Measurements from ENCODE around the gene RCN1. TPM values are rescaled to one million over a fixed set of nuclear protein-coding genes. Genes with fewer than 3 reads are reported as not detected.

Gene RCN1
- total RNA-seq, 1 experiment from 2014 or later = 99.8 TPM

DNA sequence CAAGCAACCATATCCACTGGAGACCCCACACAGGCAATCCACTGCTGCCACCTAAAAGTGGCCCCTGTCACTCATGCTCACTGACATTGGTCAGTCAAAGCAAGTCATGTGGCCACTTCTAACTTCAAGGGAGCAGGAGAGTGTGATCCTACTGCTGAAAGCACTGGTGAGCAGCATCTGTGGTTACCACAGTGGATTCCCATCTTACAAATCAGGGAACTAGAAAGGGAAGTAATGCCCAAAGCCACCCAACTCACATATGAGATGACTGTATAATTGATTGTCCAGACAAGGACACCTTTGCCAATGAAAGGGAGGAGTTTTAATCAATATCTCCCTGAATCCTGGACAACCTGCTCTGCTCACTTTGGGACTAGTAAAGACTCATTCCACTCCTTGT is 17.7 kb downstream of the RCN1 start:
- POLR2A ChIA-PET = no interaction called here
- Histone ChIP-seq H3K9ac (ENCODE audit: low read length) (no peak overlapping the region), H3K4me3 (replicated peaks in 1 of 2; ENCODE audit: low read depth in 1 of 2, low read length in 2 of 2) (no peak overlapping the region), H3K79me2 (ENCODE audit: insufficient read depth, low read length) (no peaks in the 10 kb centered on the region), H3K9me2 (ENCODE audit: insufficient read depth) (no peaks in the 10 kb centered on the region), H3K4me1 (ENCODE audit: control insufficient read depth in 1 of 2, insufficient read depth in 2 of 2, low read length in 2 of 2) (no peaks in the 10 kb centered on the region), H4K20me1 (ENCODE audit: insufficient read depth) (no peaks in the 10 kb centered on the region), H3K9me3 (ENCODE audit: control insufficient read depth in 1 of 2, insufficient read depth in 1 of 2, low read depth in 1 of 2, low read length in 2 of 2) (no peaks in the 10 kb centered on the region), H3K27me3 (ENCODE audit: insufficient read depth, low read length) (no peaks in the 10 kb centered on the region), H3K36me3 (ENCODE audit: control insufficient read depth in 1 of 2, insufficient read depth in 2 of 2, low read length in 2 of 2) (peaks cover 0 to 1% of the 10 kb centered on the region in 2 experiments; a peak in 2 of 4 replicates), H2AFZ (ENCODE audit: low read depth, low read length, poor library complexity, severe bottlenecking) (no peak overlapping the region), H3K4me2 (ENCODE audit: low read length) (no peak overlapping the region), H3K27ac (ENCODE audit: low read depth, low read length) (no peak overlapping the region)
- ATAC-seq = no peak
- TF ChIP-seq TCF7L2 (IDR thresholded peaks at IDR 0.05; ENCODE audit: borderline replicate concordance, extremely low read depth, insufficient read depth, insufficient read length) (no peak), CBX3 (IDR thresholded peaks at IDR 0.05; ENCODE audit: low read depth) (no peak)
- RAD21 ChIA-PET (ENCODE audit: low non-redundant PET in 1 of 2, low total read pairs in 2 of 2, uncharacterized antibody in 2 of 2, unreplicated experiment in 2 of 2) = no interaction called here
- no TSS peak for BruUV-seq (replicated peaks)
- CTCF ChIA-PET = no interaction called here
- no peak for DNase-seq (ENCODE audit: low read depth, low spot score)
- intact Hi-C loops (cut with micrococcal nuclease) = no loop called here

GRCh38 chr11:32109138-32109537 is 18.3 kb downstream of the RCN1 start:
- POLR2A ChIA-PET = no interaction called here
- ATAC-seq = no peak
- no TSS peak for BruUV-seq (replicated peaks)
- Histone ChIP-seq H3K9me3 (ENCODE audit: control insufficient read depth in 1 of 2, insufficient read depth in 1 of 2, low read depth in 1 of 2, low read length in 2 of 2) (no peaks in the 10 kb centered on the region), H3K27ac (ENCODE audit: low read depth, low read length) (no peak overlapping the region), H3K9ac (ENCODE audit: low read length) (no peak overlapping the region), H3K36me3 (ENCODE audit: control insufficient read depth in 1 of 2, insufficient read depth in 2 of 2, low read length in 2 of 2) (no peaks in the 10 kb centered on the region), H3K9me2 (ENCODE audit: insufficient read depth) (no peaks in the 10 kb centered on the region), H2AFZ (ENCODE audit: low read depth, low read length, poor library complexity, severe bottlenecking) (no peak overlapping the region), H3K27me3 (ENCODE audit: insufficient read depth, low read length) (no peaks in the 10 kb centered on the region), H3K4me3 (replicated peaks in 1 of 2; ENCODE audit: low read depth in 1 of 2, low read length in 2 of 2) (no peak overlapping the region), H3K4me1 (ENCODE audit: control insufficient read depth in 1 of 2, insufficient read depth in 2 of 2, low read length in 2 of 2) (no peaks in the 10 kb centered on the region), H3K79me2 (ENCODE audit: insufficient read depth, low read length) (no peaks in the 10 kb centered on the region), H3K4me2 (ENCODE audit: low read length) (no peak overlapping the region), H4K20me1 (ENCODE audit: insufficient read depth) (no peaks in the 10 kb centered on the region)
- CTCF ChIA-PET = no interaction called here
- RAD21 ChIA-PET (ENCODE audit: low non-redundant PET in 1 of 2, low total read pairs in 2 of 2, uncharacterized antibody in 2 of 2, unreplicated experiment in 2 of 2) = no interaction called here
- intact Hi-C loops (cut with micrococcal nuclease) = no loop called here
- no peak for TF ChIP-seq MAX (IDR thresholded peaks at IDR 0.05)
- no peak for TF ChIP-seq SP1 (IDR thresholded peaks at IDR 0.05; ENCODE audit: low read depth)
- no peak for TF ChIP-seq TCF7L2 (IDR thresholded peaks at IDR 0.05; ENCODE audit: borderline replicate concordance, extremely low read depth, insufficient read depth, insufficient read length)
- TF ChIP-seq, protein P1, sequence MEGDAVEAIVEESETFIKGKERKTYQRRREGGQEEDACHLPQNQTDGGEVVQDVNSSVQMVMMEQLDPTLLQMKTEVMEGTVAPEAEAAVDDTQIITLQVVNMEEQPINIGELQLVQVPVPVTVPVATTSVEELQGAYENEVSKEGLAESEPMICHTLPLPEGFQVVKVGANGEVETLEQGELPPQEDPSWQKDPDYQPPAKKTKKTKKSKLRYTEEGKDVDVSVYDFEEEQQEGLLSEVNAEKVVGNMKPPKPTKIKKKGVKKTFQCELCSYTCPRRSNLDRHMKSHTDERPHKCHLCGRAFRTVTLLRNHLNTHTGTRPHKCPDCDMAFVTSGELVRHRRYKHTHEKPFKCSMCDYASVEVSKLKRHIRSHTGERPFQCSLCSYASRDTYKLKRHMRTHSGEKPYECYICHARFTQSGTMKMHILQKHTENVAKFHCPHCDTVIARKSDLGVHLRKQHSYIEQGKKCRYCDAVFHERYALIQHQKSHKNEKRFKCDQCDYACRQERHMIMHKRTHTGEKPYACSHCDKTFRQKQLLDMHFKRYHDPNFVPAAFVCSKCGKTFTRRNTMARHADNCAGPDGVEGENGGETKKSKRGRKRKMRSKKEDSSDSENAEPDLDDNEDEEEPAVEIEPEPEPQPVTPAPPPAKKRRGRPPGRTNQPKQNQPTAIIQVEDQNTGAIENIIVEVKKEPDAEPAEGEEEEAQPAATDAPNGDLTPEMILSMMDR (IDR thresholded peaks at IDR 0.05 in 2 of 3, conservative IDR thresholded peaks at IDR 0.05 in 1 of 3; ENCODE audit: borderline replicate concordance in 1 of 3, insufficient read depth in 1 of 3, low read depth in 2 of 3, low read length in 2 of 3) = no peak
- TF ChIP-seq SIN3A (IDR thresholded peaks at IDR 0.05; ENCODE audit: low read depth) = no peak
- no peak for TF ChIP-seq YY1 (IDR thresholded peaks at IDR 0.05; ENCODE audit: extremely low read depth, insufficient replicate concordance, low read depth, low read length)
- no peak for TF ChIP-seq ZBTB33 (IDR thresholded peaks at IDR 0.05; ENCODE audit: extremely low read depth, insufficient replicate concordance, low read length)
- TF ChIP-seq EGR1 (IDR thresholded peaks at IDR 0.05; ENCODE audit: low read depth) = no peak
- no peak for TF ChIP-seq EZH2 (IDR thresholded peaks at IDR 0.05)
- no peak for TF ChIP-seq POLR2AphosphoS5 (IDR thresholded peaks at IDR 0.05; ENCODE audit: low read depth, low read length)
- no peak for DNase-seq (ENCODE audit: low read depth, low spot score)
